OCI-LY1 (cell line): Measurements from ENCODE around the gene CPT1C.

Experiments
- CTCF ChIP-seq: fragments of 200-600 bp; sonication (generic), shearing (Covaris generic); IDR thresholded peaks from 2 replicates; pipeline ENCODE4 v1.5.1; 2017; ENCODE audit warnings: mild to moderate bottlenecking, antibody characterized with exemption, low read length, moderate library complexity, mixed read lengths
- EZH2 ChIP-seq: fragments of 200-600 bp; sonication (generic), shearing (Covaris generic); IDR thresholded peaks from 2 replicates; pipeline ENCODE4 v1.8.0; 2017; ENCODE audit warnings: borderline replicate concordance, mixed run types, mild to moderate bottlenecking, antibody characterized with exemption, low read length, moderate library complexity, mixed read lengths

GRCh38 chr19:49651820-49652550 is 38.9 kb upstream of the CPT1C start:
- TF ChIP-seq EZH2: no peak
- no peak for TF ChIP-seq CTCF
